HS-5 (cell line): ENCODE measurements around the gene DCC.

ENCODE experiments used
- DNase-seq: peaks from one replicate; pipeline ENCODE4 v3.0.0-alpha.2; 2012; ENCODE audit warnings: low read depth

Gene DCC

DNA sequence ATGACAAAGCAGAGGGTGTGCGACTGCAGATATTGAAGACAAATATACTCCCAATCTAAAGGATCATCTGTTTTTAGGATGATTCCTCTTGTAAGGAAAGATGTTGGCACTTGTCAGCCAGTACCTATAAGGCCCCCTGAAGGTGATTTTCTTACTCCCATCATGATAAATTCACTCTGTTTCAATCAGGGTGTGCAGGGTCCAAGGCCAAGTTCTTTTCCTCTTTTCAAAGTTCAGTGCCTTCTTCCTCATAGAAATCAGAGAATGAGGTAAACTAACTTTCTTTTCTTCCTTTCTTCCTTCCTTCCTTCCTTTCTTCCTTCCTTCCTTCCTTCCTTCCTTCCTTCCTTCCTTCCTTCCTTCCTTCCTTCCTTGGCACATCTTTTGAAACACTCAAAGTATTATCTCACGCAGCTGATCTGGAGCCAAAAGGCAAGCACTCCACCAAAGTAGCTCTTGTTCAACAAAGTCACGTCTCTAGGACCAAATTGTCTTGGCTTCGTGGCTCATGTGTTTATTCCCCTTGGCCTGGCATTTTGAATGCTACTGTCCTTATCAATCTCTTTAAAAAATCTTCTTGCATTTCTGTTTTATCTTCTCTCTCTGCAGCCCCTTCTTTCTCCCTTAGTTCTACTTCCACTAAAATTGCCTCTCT, 87.7 kb downstream of the DCC start:
- no peak for DNase-seq

DNA sequence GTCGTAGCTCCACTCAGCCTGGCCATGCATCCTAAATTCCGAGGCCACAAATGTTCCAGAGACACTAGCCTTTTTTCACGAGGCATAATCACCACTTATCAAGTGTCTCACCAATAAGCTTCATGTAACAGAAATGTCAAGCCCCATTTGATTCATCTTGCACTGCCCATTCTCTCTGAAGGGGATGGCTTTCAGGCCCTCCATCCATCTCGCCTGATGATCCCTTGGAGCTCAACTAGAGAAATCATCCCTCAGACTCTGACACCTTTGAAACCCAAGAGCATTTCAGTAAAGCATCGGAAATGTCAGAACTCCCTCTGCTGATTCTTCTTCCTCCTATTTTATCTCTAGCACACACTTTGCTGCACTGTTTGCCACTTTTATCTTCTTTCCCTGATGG, 91.7 kb downstream of the DCC start:
- no peak for DNase-seq

DNA sequence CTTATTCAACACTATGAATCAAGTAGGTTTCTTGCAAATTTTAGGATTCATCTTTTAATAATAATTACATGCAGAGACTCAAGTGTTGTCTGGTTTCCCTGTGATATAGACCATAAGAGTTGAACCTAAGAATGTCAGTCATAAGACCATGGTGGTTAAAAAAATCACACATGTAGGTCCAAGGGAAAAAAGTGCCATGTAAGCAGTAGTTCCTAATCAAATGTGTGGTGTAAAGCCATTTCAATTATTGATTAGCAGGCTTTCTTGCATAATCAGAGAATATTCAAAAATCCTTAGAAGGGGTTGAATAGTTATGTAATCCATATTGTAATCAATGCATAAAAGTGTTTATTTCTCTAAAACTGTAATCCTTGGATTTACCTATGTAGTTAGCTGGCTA, 93.8 kb downstream of the DCC start:
- no peak for DNase-seq

DNA sequence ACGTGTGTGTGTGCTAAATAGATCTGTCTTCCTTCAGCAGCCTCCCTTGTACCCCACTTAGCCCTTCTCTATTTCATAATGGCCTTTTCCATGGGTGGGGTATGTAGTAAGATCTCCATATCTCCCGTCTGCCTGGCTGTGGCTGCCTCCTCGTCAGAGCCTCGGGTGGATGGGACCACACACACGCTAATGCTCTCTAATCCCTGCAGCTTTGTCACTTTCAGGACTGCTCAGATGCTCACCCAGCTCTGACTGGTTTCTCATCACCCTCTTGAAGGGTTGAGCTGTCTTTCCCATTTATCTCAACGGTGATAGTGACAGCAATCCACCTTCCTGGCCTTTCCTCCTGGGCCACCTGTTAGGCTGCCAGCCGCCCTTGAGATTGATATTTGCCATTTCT, 95.3 kb downstream of the DCC start:
- DNase-seq = no peak

DNA sequence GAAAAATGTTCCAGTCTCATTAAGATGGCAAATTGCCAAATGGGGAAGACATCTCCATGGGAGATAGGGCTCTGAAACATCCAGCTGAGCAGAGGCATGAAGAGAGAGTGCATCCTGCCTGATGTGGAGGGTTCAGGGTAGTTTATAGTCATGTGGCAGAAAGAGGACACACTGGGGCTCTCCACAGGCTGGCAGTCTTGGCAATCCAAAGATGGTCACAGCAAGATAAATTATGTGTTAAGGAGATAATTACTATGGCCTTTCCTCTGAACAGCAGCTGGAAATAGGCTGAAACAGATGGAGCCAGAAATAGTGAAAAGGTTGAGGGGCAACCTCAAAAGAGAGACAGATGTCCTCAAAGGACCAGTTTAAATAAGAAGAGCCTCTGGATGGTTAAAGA, 97.2 kb downstream of the DCC start:
- no peak for DNase-seq

DNA sequence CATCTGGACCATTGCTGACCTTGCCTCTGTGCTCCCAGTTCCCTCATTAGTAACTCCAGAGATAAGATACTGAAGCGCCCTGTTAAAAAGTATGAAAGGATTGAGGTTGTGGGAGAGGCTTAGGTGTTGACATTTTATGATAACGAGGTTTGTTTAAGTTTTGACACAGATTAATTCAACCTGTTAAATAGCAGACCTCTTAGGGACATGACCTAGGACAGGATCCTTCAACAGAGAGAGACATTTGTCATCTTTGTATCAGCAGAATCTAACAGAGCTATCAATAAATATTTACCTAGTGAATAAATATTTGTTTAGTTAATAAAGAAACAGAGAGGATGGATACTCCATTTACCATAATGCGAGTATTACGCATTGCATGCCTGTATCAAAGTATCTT, 99.5 kb downstream of the DCC start:
- no peak for DNase-seq

DNA sequence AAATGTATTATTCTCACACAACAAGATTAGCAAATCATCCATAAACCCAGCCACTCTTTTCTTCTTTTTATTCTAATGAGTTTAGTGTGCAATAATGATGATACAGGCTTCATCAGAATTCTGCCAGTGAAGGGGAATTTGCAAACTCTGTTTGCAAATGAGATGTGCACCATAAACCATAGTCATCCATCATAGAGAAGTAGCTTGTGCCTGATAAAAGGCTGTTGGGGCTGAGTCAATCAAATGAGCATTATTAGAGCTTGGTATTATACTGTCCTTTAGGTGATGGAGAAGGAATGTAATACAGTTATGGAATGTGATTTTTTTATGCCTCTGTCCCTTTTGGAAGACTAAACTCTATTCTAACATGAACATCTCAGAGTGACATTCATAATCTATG, 101.8 kb downstream of the DCC start:
- no peak for DNase-seq

DNA sequence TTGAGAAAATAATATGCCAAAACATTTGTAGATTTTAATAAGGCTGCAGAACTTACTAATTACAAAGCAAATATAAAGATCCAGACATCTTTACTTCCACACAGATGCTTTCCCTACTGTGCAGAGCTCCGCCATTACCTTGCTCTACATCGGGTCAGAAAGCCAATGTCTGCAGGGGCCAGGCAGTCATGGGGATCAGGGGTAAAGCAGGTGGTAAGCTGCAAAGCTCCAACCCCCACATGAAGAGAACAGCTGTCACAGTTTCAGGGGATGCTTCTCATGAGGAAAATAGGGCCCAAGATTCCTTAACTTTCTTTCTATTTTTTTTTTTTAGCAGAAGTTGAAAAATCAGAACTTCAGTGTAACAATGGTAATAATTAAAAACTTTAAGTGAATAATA, 102.7 kb downstream of the DCC start:
- DNase-seq = no peak

DNA sequence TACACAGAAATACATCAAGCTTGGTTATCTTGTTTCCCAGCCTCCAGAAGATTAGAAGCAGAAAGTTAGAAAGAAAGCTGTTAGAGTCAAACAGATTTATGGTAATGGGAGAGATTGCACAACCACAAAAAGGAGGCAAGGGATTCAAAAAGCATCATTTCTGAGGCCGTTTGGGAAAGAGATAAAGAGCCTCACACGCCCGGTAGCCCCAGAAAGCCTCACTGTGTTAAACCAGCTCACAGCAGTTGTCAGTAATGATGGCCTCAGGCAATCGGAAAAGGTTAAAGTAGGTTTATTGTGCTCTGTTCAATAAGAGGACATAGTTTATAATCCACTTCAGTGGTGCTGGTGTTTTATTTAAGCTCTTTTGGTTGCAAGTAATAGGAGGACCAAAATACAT, 111.3 kb downstream of the DCC start:
- DNase-seq = no peak

DNA sequence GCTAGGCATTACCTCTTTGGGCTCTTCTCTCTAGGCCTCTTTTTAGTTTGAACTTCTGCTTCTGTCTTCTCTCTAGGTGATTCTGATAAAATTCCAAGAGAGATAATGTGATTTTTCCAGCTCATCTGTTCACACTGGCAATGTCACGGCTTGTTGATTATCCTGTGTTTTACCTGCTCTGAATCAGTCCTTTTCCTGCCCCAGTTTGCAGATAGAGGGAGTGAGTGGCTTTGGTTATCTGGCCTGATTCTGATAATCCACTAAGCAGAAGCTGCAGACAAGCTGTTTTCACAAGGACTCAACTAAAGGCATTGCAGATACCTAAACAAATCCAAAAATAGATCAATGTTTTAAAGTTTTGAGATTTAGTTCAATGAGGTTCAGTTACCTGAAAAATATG, 111.9 kb downstream of the DCC start:
- no peak for DNase-seq

DNA sequence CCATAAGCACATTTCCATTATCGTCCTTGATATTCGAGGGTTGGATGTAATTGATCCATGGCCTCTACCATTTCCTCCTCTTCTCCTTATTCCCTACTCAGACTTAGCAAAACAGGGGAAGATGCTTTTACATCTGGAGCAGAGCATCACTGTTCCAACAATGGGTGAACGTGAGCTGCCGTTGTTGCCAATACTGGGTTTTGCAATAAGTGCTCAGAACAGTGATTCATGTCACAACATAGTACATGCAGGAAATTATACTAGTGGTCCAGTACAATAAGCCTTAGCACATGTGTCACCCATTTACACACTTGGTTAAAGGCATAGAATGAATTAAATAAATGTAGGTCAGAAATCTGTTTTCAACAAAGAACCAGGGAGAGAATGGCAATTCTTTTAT, 112.4 kb downstream of the DCC start:
- DNase-seq = no peak

DNA sequence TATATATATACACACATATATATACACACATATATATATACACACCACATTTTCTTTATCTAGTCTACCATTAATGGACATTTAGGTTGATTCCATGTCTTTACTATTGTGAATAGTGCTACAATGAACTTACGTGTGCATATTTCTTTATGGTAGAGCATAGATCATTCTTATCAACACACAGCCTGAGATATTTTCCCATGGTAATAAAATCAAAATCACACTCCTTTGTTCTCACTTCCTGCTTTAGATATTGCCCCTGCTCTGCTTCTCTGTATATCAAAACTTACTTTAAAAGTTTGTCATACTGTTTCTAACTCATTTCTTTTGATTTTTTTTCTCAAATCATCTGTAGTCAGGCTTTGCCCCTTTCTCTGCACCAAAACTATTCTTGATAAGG, 119.9 kb downstream of the DCC start:
- no peak for DNase-seq

DNA sequence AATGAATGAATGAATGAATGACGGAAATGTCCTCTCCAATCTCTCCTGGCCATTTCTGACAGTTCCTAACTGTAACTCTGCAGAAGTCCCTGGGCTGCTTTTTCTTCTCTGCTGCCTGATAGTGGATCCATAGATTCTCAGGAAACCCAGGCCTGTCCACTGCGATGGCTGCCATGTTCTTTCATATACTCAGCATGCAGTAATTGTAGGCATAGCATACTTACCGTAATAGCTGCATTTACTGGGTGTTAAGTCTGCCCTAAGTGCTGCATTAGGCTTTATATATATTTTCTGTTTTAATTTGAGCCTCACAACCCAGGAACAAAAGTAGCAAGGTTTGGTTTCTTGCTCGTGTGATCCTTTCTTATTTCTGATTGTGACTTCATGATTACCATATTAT, 122.9 kb downstream of the DCC start:
- DNase-seq = no peak

DNA sequence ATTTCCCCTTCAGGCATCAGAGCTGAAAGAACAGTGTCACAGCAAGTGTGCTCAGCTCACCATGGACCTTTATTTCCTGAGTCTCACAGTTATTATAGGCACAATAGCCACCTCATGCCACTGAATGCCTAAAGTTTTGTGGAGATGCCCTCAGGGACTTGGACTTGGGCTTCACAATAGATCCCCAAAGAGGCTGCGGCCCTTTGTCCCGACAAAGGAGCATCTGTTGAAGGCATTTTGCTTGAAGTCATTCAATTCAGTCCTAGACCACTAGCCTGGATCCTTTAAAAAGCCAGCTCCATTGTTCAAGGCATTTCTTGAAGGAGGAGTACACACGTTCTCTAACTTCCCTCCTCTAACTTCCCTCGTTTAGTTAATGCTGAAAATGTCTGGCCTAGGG, 125.4 kb downstream of the DCC start:
- no peak for DNase-seq

DNA sequence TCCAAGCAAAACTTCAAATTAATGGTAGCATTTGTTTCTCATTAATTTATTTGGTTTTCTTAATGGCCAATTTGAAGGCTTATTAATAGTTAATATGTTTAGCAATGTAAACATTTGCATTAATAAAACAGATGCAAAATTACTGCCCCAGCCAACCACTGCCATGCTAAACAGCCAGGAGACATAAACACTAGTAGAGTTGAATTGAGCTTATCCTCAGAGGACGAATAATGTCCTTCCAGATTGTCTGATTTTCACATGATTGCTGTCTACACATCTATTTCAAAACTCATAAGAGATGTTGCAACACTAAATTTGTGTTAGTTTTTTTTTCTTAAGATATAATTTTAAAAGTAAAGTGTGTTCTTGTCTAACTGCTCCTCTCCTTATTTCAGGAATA, 128.5 kb downstream of the DCC start:
- no peak for DNase-seq

DNA sequence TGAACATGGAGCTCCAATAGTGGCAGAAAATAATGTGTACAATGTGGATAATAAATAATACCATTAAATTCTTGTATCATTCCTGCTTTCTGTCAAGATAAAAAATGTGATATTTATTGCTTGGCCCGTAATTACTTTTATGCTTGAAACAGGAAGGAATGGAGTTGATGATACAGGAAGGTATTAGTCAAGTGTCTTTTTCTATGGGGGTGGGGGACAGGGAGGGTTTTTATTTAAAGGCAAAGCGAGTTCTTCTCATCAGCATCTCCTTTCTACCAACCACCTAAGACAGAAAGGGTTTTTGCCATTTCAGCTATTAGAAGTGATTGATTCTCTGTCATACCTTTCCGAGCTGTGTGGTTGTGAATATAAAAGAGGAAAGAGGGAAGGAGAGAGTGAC, 135.3 kb downstream of the DCC start:
- DNase-seq = no peak

DNA sequence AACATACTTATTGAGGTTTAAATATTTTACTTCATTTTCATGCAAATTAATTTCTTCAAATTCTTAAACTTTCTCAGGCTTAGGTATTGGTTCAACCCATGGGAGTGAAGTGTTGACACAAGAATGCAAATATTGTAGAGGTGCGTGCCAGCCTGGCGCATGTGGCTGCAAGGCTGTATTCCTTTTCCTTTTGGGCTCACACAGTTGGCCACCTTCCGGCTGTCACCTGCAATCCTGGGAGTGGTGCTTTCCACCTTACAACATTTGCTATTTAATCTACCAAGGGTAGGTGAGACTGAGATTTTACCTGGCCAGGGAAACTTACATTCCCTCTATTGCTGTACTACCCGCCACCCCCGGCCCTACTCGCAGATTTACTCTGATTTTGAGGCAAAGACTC, 141.1 kb downstream of the DCC start:
- DNase-seq = no peak

DNA sequence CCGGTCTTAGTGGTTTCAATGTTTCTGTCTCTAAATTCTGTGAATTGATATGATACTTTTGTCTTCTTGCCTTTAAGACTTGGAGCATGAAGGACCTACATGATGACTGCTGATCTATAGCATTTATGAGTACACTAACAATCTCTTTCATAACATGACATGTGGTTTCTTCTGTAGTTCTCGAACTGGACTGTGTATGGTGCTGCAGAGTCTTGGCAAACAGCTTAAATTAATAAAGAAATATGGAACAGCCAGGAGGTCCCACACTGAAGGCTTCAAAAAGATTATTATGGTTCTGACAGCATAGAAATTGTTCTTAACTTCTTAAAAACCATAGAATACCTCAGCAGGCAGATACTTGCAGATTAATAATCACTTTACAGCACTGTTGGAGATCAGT, 145.0 kb downstream of the DCC start:
- DNase-seq = no peak

DNA sequence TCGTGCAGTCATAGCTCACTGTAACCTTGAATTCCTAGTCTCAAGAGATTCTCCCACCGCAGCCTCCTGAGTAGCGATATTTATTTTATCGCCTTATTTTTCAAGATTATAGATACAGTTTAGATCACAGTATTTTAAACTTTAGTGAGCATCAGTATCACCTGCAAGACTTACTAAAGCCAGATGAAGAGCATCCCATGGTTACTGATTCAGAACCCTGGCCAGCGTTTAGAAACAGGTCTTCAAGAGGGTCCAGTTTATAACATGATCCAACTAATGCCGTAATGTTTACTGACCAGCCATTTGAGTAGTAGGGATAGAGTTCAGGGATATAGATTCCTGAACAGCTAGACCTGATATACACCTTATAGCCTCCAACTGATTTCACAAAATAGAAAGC, 146.1 kb downstream of the DCC start:
- no peak for DNase-seq

DNA sequence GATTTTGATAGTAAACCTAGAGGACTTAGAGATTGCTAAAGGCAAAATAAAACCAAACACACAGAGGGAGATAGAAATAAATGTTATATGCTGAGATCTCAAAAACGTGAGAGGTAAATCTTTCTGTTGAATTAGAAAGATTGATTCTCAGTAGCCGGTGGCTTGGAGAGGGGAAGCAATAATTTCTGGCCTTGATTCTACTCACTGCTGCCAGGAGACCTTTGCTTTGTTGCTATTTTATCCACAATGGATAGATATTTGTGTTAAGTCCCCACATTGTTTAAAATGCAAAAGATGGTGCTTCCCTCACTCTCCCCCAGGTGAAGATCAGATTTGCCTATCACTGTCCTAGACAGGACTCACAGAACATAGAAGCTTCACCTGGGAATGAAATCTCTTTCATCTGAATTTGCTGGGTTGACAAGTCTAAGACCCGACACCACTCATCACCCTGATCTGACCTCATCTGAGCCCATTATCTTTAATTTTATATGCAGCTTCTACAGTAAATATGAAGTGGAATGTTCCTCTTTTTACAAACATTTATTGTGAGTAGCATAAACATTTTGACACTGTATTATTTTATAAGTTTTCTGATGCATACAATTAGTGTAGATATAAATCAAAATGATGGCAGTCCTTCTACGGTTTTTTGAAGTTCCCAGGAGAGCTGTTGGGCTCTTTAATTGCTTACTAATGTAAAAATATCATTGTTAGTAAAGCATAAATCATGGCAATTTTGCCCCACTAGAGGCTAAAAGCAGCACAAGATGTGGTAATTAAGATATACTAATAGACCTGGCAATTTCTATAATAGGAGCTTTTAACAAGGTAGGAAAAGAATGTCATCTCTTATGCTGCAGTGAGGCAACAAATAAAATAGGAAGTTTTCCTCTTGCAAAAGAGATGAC, 149.7 kb downstream of the DCC start:
- no peak for DNase-seq

DNA sequence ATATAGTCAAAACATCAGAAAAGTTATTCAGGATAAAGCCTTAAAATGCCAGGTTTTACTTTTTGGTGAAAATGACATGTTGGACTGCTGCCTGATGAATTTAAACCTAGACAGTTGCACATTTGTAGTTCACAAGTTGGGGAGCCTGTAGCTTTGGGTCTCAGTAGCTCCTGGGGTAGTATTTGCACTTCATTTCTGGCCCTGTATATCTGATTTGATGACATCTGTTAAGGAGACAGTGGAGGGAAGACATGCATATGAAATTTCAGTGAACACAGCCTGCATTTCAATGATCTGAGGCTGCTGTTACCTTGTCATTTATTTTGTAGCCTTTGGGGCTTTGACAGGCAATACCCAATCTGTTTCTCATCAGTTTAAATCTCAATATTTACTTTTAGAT, 156.4 kb downstream of the DCC start:
- no peak for DNase-seq

DNA sequence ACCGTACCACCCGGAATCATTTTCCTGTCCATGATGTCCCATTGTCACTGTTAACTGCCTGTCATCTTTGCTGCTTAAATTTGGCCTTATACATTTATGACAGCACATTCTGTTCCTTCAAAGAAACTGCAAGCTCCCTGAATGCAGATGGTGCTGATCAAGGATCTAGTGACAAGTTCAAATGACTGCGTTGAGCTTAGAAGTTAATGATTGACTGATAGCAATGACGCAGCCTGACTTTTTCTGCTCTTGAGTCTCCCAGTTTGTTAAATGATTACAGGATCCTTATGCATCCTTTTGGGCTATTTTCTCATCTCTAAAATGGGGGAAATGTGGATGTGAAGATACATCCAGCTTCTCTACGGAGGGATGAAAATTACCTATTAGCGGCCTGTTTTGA, 159.0 kb downstream of the DCC start:
- no peak for DNase-seq

DNA sequence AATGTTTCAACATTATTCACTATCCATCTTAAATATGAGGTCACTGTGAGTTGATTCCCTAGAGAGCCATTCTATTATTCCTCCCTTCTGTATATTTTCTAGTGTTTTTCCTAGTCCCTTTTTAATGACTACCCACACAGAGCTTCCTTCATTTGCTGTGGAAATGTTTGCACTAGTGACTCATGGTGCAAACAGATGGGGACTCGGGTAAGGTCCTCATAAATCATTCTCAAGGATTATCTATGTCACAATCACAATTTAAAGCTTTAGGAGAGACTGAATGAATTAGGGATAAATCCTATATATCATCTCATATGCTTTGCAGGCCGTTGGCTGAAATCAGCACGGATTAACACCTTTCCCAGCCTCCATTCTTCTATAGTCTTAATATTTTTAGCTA, 159.6 kb downstream of the DCC start:
- no peak for DNase-seq

DNA sequence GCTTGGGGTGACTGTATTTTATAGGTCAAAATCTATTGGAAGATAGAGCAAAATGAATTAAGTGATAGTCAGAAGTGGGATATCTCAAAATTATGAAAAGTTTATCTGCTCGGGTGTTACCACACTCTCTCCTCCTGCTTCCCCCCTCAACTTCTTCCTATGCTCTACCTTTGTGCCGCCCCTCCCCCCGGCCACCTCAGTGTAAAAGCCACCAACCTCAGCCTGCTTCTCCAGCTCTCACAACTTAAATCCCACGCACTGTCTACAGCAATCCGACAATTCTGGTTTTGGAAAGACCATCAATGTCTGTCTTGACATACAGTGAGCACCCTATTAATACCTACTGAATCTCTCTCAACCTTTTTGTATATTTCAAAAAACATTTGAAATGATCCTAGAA, 164.6 kb downstream of the DCC start:
- no peak for DNase-seq
